Tibial nerve (tissue), 4 donors: Measurements from ENCODE around the gene UBLCP1. TPM values are rescaled to one million over a fixed set of nuclear protein-coding genes. Genes with fewer than 3 reads are reported as not detected.
A peak's percentile ranks its signal among the peaks of the same experiment; 100 is the strongest.
"Not testable (repeated sequence)": the region's sequence is repeated elsewhere in the genome, so short reads cannot be mapped to it uniquely, and the experiment has no call there.

Experiments used
- DNase-seq, 2 donors: peaks; one replicate each; pipeline ENCODE4 v3.0.0-alpha.2; 2019; ENCODE audit warnings: low spot score in 2 of 2
- H3K27ac ChIP-seq, 4 donors: fragments of 200-600 bp; sonication (generic) in 3 of 4; one replicate each; pipeline ENCODE4 v1.5.1; 2017 to 2019; ENCODE audit warnings: mild to moderate bottlenecking in 1 of 4
- H3K27me3 ChIP-seq, 2 donors: fragments of 200-600 bp; sonication (generic) in 1 of 2; one replicate each; pipeline versions ENCODE4 v1.5.1 to v1.6.0; 2017 to 2019
- H3K36me3 ChIP-seq, 3 donors: fragments of 200-600 bp; sonication (generic); one replicate each; pipeline ENCODE4 v1.5.1; 2018 to 2019
- H3K4me1 ChIP-seq, 4 donors: fragments of 200-600 bp; sonication (generic) in 3 of 4; one replicate each; pipeline ENCODE4 v1.5.1; 2017 to 2019
- H3K4me3 ChIP-seq, 4 donors: fragments of 200-600 bp; sonication (generic) in 3 of 4; one replicate each; pipeline ENCODE4 v1.5.1; 2017 to 2019; ENCODE audit warnings: mild to moderate bottlenecking in 1 of 4, moderate library complexity in 1 of 4
- H3K9me3 ChIP-seq, 4 donors: fragments of 200-600 bp; sonication (generic) in 3 of 4; one replicate each; pipeline ENCODE4 v1.5.1; 2017 to 2019
- CTCF ChIP-seq, 5 experiments: fragments of 200-600 bp in 3 of 5; fragments of 450-650 bp in 2 of 5; sonication (generic) in 3 of 5; IDR thresholded peaks; one replicate each; pipeline ENCODE4 v1.5.1; 2016 to 2019; ENCODE audit warnings: antibody characterized with exemption in 5 of 5, mild to moderate bottlenecking in 3 of 5, moderate library complexity in 2 of 5
- EP300 ChIP-seq, 2 donors: sonication (generic); formaldehyde crosslinking; IDR thresholded peaks; one replicate each; pipeline ENCODE4 v1.6.1; 2017; ENCODE audit warnings: antibody characterized with exemption in 2 of 2, mild to moderate bottlenecking in 1 of 2
- POLR2A ChIP-seq, 2 donors: fragments of 450-650 bp; IDR thresholded peaks; one replicate each; pipeline ENCODE4 v1.6.1; 2017; ENCODE audit warnings: antibody characterized with exemption in 2 of 2, mild to moderate bottlenecking in 2 of 2, moderate library complexity in 2 of 2
- WGBS, 2 donors: methylation state at CpG; one replicate each; pipeline ENCODE4 v1.1.5; 2018; 5-methylcytosine and 5-hydroxymethylcytosine counted together
- total RNA-seq, 4 donors: library from RNA; depleted of rRNA; stranded (reverse); fragments of >200 nt; gene quantifications; one replicate each; pipeline ENCODE4 v1.1.0, GENCODE V29; 2016

The UBLCP1 gene
- total RNA-seq, 4 donors from 2014 or later, result 12.4 to 30.1 (median 21.4) TPM

DNA sequence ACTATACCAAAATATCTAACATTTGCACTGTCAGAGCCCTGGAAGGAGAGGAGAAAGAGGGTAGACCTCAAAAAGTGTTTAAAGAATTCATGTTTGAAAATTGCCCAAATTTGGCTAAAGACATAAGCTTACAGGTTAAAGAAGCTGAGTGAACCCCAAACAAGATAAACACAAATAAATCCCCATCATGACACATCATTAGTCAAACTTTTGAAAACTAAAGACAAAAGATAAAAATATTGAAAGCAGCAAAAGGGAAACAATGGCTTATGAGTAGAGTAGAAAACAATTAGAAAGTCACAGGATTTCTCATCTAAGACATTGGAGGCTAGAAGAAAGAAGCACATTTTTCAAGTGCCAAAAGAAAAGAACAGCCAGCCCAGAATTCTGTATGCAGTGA lies 6.1 kb upstream of the UBLCP1 start:
- DNase-seq, result no peak
- Histone ChIP-seq H3K36me3 (no peaks in the 10 kb centered on the region), H3K9me3 (no peaks in the 10 kb centered on the region), H3K4me1 (peaks cover 0 to under 1% (median 0%) of the 10 kb centered on the region in 4 donors), H3K4me3 (no peak overlapping the region), H3K27ac (no peak overlapping the region), H3K27me3 (peaks cover 0 to 18% of the 10 kb centered on the region in 2 donors)
- TF ChIP-seq POLR2A (IDR thresholded peaks at IDR 0.05) (no peak), EP300 (IDR thresholded peaks at IDR 0.05) (no peak), CTCF (IDR thresholded peaks at IDR 0.05) (no peak)

GRCh38 chr5:159257629-159258283 lies 5.3 kb upstream of the UBLCP1 start:
- H3K9me3 ChIP-seq, result no peaks in the 10 kb centered on the region
- DNase-seq, result no peak
- H3K27me3 ChIP-seq, result peaks cover 0 to 18% of the 10 kb centered on the region in 2 donors
- no peak overlapping the region for H3K27ac ChIP-seq
- H3K4me3 ChIP-seq, result no peak overlapping the region
- 75 to 78% methylated on average over 6 of the region's 6 CpGs for WGBS, 2 donors
- no peak for TF ChIP-seq CTCF (IDR thresholded peaks at IDR 0.05)
- TF ChIP-seq EP300 (IDR thresholded peaks at IDR 0.05), result no peak
- TF ChIP-seq POLR2A (IDR thresholded peaks at IDR 0.05), result no peak
- H3K36me3 ChIP-seq, result no peaks in the 10 kb centered on the region
- peaks cover 0 to 8% (median 3%) of the 10 kb centered on the region in 4 donors for H3K4me1 ChIP-seq

GRCh38 chr5:159258361-159258760 lies 4.7 kb upstream of the UBLCP1 start:
- DNase-seq, result no peak
- WGBS, 2 donors, result 82 to 89% methylated on average over 2 of the region's 2 CpGs
- Histone ChIP-seq H3K9me3 (no peaks in the 10 kb centered on the region), H3K4me1 (peaks cover 0 to 8% (median 4%) of the 10 kb centered on the region in 4 donors), H3K36me3 (no peaks in the 10 kb centered on the region), H3K27me3 (peaks cover 0 to 18% of the 10 kb centered on the region in 2 donors), H3K27ac (no peak overlapping the region), H3K4me3 (no peak overlapping the region)
- TF ChIP-seq EP300 (IDR thresholded peaks at IDR 0.05), result no peak
- TF ChIP-seq CTCF (IDR thresholded peaks at IDR 0.05), result no peak
- no peak for TF ChIP-seq POLR2A (IDR thresholded peaks at IDR 0.05)

- not testable (repeated sequence) for H3K27ac ChIP-seq, H3K36me3 ChIP-seq, H3K4me3 ChIP-seq, DNase-seq, H3K9me3 ChIP-seq
- peaks cover 0 to 25% (median 4%) of the 10 kb centered on the region in 4 donors for H3K4me1 ChIP-seq
- WGBS, 2 donors, result 58 to 63% methylated on average over 4 of the region's 4 CpGs
- peaks cover 0 to 13% of the 10 kb centered on the region in 2 donors for H3K27me3 ChIP-seq
Observed at GRCh38 chr5:159260212-159260611, 2.9 kb upstream of the UBLCP1 start.

DNA sequence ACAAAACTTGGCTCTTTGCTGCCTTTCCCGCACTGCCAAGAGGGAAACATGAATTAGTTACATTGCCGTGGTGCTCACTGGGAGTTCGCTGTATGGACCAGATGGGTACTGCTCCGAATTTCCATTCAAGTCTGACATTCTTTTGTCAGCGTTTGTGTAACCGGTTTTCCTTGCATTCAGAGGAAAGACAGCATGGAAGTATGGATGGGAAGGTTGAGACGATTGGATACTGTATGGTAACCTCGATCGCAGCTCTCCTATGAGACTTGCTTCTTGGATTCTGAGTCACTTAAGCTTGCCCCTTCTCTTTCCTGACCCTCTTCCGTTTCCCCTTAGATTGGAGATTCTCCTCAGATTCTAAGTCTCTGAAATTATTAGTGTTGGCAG lies 625 bp upstream of the UBLCP1 start:
- H3K4me1 ChIP-seq, result peaks cover 0 to 30% (median 4%) of the 10 kb centered on the region in 4 donors

More for the DNA sequence above, 625 bp upstream of the UBLCP1 start:
- peak overlapping the region; percentile 70 to 96 (median 78) for H3K4me3 ChIP-seq
- peaks cover 0 to 2% of the 10 kb centered on the region in 2 donors for H3K27me3 ChIP-seq
- H3K27ac ChIP-seq, result peak overlapping the region; percentile 62 to 89 (median 86)
- no peaks in the 10 kb centered on the region for H3K9me3 ChIP-seq
- DNase-seq, result no peak
- no peak for TF ChIP-seq POLR2A (IDR thresholded peaks at IDR 0.05)
- no peak for TF ChIP-seq CTCF (IDR thresholded peaks at IDR 0.05)
- no peak for TF ChIP-seq EP300 (IDR thresholded peaks at IDR 0.05)
- H3K36me3 ChIP-seq, result no peaks in the 10 kb centered on the region
- WGBS, 2 donors, result 34 to 40% methylated on average over 10 of the region's 10 CpGs
